HG02588 (cell line): ENCODE results near the gene CTIF.
"Not testable (repeated sequence)": the region's sequence is repeated elsewhere in the genome, so short reads cannot be mapped to it uniquely, and the experiment has no call there.

Experiments
- ATAC-seq: cut with Tn5 transposase; IDR thresholded peaks from one replicate; pipeline ENCODE4 v1.9.1; 2021; ENCODE audit warnings: mild to moderate bottlenecking, moderate library complexity; ENCODE audit not compliant: unreplicated experiment

CTIF gene

GRCh38 chr18:48538531-48539405 is at the start of gene CTIF:
Gene CTIF, plus strand, starts transcription at chr18:48539031. Its CDS starts 80,535 bp downstream, at chr18:48619566.
- peak; percentile 84 for ATAC-seq

GRCh38 chr18:48490641-48491293 is 48.1 kb upstream of the CTIF start:
- ATAC-seq: no peak

- ATAC-seq: no peak
These were observed 46.0 kb upstream of the CTIF start for GRCh38 chr18:48492880-48493279.

GRCh38 chr18:48493434-48494230 is 45.2 kb upstream of the CTIF start:
- ATAC-seq: no peak

GRCh38 chr18:48497863-48498262 is 41.0 kb upstream of the CTIF start:
- no peak for ATAC-seq

- ATAC-seq: no peak
These were observed 38.3 kb upstream of the CTIF start for GRCh38 chr18:48500517-48500916.

GRCh38 chr18:48502906-48503305 is 35.9 kb upstream of the CTIF start:
- ATAC-seq: no peak

GRCh38 chr18:48504819-48505218 is 34.0 kb upstream of the CTIF start:
- no peak for ATAC-seq

GRCh38 chr18:48506983-48507568 is 31.8 kb upstream of the CTIF start:
- not testable (repeated sequence) for ATAC-seq

GRCh38 chr18:48512498-48512897 is 26.3 kb upstream of the CTIF start:
- ATAC-seq: not testable (repeated sequence)

- ATAC-seq: no peak
These were observed 24.0 kb upstream of the CTIF start for GRCh38 chr18:48514786-48515185.

- no peak for ATAC-seq
These were observed 21.8 kb upstream of the CTIF start for GRCh38 chr18:48517048-48517447.

GRCh38 chr18:48519431-48520100 is 19.3 kb upstream of the CTIF start:
- ATAC-seq: no peak

GRCh38 chr18:48521723-48522122 is 17.1 kb upstream of the CTIF start:
- no peak for ATAC-seq

GRCh38 chr18:48525671-48526070 is 13.2 kb upstream of the CTIF start:
- ATAC-seq: no peak

GRCh38 chr18:48527461-48527860 is 11.4 kb upstream of the CTIF start:
- no peak for ATAC-seq

GRCh38 chr18:48528861-48529260 is 10.0 kb upstream of the CTIF start:
- ATAC-seq: no peak

- ATAC-seq: no peak
These were observed 9.0 kb upstream of the CTIF start for GRCh38 chr18:48529796-48530195.

- no peak for ATAC-seq
These were observed 8.3 kb upstream of the CTIF start for GRCh38 chr18:48530399-48531081.

GRCh38 chr18:48531082-48531403 is 7.8 kb upstream of the CTIF start:
- no peak for ATAC-seq
